GF-D8 (cell line): ENCODE results near the gene PRPF19.

ENCODE experiments used
- DNase-seq: peaks from one replicate; lab custom pipeline; 2025; lab: John Stamatoyannopoulos, UW

The PRPF19 gene

GRCh38 chr11:60906132-60906972, at the start of gene PRPF19:
Gene PRPF19, minus strand, starts transcription at chr11:60906585. Its CDS starts 203 bp downstream, at chr11:60906382.
- peak; percentile 94 for DNase-seq

- DNase-seq = no peak
Observed at GRCh38 chr11:60955571-60955970, 49.2 kb upstream of the PRPF19 start.

GRCh38 chr11:60954421-60954820, 48.0 kb upstream of the PRPF19 start:
- no peak for DNase-seq

GRCh38 chr11:60953781-60954180, 47.4 kb upstream of the PRPF19 start:
- no peak for DNase-seq

DNA sequence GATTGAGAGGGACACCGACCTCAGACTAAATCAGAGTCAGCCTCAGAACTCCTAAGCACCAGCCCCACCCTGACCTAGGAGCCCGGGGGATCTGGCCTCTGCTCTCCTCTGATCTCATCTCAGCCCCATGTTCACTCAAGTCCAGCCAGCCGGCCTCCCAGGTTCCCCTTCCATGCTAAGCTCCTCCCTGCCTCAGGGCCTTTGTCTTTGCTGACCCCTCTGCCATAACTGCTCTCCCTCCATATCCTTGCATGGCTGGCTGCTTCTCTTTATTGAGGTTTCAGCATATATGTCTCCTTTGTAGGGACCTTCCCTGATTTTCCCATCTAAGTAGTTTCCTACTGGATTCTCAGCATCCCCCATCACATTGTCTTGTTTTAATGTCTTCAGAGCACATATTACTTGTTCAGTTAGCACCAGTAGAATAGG, 46.4 kb upstream of the PRPF19 start:
- no peak for DNase-seq

DNA sequence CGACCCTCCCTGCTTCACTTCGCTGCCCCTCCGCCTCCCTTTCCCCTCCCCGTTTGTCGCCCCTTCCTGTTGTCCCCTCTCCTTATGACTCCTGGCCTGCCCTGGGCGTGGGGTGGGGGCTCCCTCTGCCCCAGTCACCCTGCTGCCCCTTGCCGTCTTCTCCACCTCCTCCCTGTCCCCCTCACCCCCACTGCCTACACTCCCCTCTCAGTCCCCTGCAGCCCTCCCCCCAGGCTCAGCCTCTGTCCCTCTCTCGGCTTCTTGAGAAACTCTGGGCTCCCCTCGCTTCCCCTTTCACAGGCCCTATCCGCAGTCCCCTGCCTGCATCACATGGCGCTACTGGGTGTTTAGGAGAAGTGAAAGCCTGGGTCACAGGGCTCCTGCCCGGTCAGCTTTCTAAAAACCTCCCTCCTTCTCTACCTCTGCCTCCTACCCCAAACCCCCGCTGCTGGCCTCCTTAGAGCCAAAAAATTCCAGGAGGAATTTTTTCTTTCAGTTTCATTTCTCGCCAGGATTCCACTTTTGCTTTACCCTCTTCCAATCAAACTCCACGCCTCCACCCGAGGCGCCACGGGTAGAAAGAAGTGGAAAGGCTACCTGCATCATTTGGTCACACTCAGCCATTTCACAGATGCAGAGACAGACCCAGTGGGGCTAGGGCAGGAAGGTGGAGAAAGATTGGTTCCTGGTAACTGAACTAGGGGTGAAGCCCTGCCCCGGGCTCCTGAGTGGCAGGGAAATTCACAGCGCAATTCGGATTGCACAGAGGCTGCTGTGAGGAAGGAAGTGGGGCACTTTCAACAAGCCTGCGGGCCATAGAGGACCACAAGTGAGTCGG, 45.7 kb upstream of the PRPF19 start, which contains the start of gene SLC15A3:
SLC15A3 (minus strand) TSS at position 273 of the 838 bp plus-strand sequence. CDS start 625 bp downstream, outside the sequence.
- DNase-seq = peak; percentile 41

- DNase-seq = no peak
Observed at GRCh38 chr11:60951606-60951903, 45.2 kb upstream of the PRPF19 start.

GRCh38 chr11:60950933-60951605, 44.7 kb upstream of the PRPF19 start:
- no peak for DNase-seq

DNA sequence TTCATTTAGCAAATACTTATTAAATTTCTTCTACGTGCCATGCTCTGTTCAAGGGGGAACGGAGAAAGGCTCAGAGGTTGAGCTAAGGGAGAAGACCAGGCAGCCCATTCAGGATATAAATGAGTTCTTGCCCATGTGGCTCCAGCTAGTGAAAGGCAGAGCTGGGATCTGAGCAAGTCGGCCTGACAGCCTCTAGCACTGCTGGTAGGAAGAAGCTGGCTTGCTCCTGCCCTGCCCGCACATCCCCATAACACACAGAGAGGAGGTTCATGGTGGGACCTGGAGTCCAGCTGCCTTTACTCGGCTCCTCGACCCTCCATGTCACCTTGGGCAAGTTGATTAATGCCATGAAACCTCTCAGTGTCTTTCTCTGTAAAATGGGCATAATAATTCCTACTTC, 43.6 kb upstream of the PRPF19 start:
- no peak for DNase-seq

- no peak for DNase-seq
Observed at GRCh38 chr11:60948250-60948649, 41.9 kb upstream of the PRPF19 start.

DNA sequence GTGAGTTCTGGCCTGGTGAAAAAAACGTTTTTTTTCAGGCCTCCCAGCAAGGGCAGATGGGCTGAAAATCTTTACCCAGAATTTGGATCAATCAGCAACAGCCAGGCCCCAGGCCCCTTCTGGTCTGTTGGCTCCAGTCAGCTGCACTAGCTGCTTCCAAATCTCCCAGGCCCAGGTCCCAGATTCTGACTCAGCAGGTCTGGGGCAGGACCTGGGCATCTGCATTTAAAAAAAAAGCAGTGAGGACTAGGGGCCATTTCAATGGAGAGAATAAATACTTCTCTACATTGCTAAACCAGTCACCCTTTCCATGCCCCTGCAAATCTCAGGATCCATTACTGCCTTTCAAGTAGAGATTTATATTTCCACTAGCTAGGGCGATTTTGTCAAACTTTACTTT, 41.3 kb upstream of the PRPF19 start:
- DNase-seq = no peak

DNA sequence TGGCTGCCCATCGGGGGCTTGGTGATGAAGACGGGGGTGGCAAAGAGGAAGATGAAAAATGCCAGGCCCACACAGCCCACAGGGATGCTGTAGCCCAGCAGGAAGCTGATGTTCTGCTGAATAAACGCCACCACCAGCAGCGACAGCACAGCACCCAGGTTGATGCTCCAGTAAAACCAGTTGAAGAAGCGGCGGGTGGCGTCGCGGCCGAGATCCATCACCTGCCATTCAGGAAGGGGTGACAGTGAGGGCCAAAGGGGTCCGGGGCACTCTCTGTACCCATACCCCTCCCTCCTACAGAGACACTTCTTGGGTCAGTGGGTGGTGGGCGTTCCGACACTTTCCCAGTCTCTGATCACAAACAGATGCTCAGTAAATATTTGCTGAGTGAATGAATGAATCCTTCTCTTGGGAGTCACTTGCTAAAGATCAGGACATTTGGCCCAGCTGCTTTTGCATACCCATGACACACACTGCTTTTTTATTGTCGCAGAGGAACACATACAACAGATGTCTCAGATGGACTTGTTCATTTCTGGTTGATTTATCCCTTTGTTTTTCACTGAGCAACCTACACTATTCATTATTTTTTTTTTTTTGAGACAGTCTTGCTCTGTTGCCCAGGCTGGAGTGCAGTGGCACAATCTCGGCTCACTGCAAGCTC, 40.3 kb upstream of the PRPF19 start:
- no peak for DNase-seq

GRCh38 chr11:60945295-60945667, 38.9 kb upstream of the PRPF19 start:
- no peak for DNase-seq

- DNase-seq = no peak
Observed at GRCh38 chr11:60944490-60945294, 38.3 kb upstream of the PRPF19 start.

- DNase-seq = no peak
Observed at GRCh38 chr11:60942970-60943565, 36.7 kb upstream of the PRPF19 start.

GRCh38 chr11:60942219-60942618, 35.8 kb upstream of the PRPF19 start:
- DNase-seq = no peak

DNA sequence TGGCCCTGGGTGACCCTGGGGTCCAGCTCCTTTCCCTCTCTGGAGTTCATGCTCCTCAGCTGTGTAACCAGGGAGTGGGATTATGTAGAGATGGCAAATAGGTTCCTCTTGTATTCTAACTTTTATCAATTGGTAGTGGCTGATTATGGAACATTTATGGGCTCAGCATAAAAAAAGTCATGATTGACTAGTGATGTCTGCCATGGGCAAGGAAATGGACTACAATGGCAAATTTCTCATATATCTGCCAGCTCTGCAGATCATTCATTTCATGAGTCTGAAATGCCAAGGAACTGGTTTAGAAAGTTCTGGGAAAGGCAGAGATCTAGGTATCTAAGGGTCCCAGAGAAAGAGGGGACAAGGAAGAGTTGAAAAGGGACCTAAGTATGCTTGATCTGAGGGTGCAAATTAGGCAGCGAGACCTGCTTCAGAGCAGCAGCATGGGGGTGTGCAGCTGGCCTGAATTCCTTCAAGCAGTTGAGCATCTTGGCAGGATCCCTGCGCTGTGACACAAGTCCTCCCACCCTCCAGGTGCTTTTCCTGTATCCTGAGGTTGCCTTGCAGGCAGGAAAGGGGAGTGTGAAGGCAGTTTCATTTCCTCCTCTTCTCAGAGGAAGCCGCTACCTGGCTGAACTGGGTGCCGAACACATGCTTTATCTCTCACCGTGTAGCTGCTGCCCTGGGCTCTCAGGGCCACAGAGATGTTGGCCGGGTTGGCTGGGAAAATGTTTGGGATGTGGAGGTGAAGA, 35.2 kb upstream of the PRPF19 start:
- no peak for DNase-seq

- DNase-seq = no peak
Observed at GRCh38 chr11:60939855-60940254, 33.5 kb upstream of the PRPF19 start.

DNA sequence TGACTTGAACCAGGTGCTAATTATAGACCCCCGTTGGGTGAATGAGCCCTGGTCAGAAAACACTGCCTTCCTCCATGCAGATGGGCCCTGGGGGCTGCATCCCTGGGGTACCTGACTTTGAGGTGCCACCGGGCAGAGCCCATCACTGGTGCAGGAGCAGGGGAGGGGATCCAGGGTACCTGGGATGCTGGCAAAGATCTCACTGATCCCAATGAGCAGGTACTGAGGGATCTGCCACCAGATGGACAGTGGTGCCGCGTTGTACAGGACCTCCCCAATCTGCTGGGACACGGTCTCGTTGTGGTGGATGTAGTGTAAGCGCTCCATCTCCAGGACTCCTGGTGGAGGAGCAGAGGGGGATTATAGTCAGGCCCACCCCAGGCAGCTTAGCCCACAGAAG, 32.9 kb upstream of the PRPF19 start:
- DNase-seq = no peak

DNA sequence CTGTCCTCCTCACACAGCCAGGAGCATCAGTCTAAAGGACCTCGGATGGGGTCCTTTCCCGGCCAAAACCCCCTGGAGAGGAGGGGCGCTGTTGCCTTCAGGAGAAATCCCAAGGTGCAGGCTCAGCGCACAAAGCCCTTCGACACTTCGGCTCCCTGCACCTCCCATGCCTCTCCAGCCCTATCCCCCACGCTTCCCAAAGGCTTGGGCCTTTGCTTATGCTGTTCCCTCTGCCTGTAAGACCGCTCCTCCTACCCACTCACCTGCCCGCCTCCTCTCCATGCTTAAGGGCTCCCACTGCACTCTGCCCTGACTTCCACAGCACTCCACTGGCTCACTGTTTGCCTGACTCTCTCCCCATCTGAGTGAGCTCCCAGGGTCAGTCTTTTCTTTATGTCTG, 32.1 kb upstream of the PRPF19 start:
- DNase-seq = no peak
